Right renal cortex interstitium (tissue), 3 donors: ENCODE data around the gene RUNX2. TPM values are rescaled to one million over a fixed set of nuclear protein-coding genes. Genes with fewer than 3 reads are reported as not detected.

Source experiments
- DNase-seq, 3 donors: peaks; one replicate each; pipeline ENCODE4 v3.0.0-alpha.2; 2013; ENCODE audit warnings: low read depth in 3 of 3, low spot score in 2 of 3
- polyA plus RNA-seq, 3 donors: library from polyadenylated mRNA; unstranded; fragments of 120-200 nt; gene quantifications; one replicate each; pipeline ENCODE4 v1.2.1, GENCODE V29; 2013; ENCODE audit not compliant: insufficient read length in 3 of 3

RUNX2 gene
- polyA plus RNA-seq, 3 donors, result 2.0 to 3.1 (median 2.4) TPM

- DNase-seq, result no peak
Measured at GRCh38 chr6:45608252-45608913, 280.3 kb downstream of the RUNX2 start.

- DNase-seq, result no peak
Measured at GRCh38 chr6:45609141-45609638, 281.1 kb downstream of the RUNX2 start.

- DNase-seq, result no peak
Measured at GRCh38 chr6:45610374-45610773, 282.2 kb downstream of the RUNX2 start.

- no peak for DNase-seq
Measured at GRCh38 chr6:45610832-45611231, 282.7 kb downstream of the RUNX2 start.

- no peak for DNase-seq
Measured at GRCh38 chr6:45611491-45611890, 283.4 kb downstream of the RUNX2 start.

GRCh38 chr6:45613656-45614055, 285.5 kb downstream of the RUNX2 start:
- no peak for DNase-seq

- DNase-seq, result no peak
Measured at GRCh38 chr6:45614488-45615285, 286.6 kb downstream of the RUNX2 start.

- no peak for DNase-seq
Measured at GRCh38 chr6:45616209-45616608, 288.1 kb downstream of the RUNX2 start.

- DNase-seq, result no peak
Measured at GRCh38 chr6:45617441-45617840, 289.3 kb downstream of the RUNX2 start.

- no peak for DNase-seq
Measured at GRCh38 chr6:45618259-45618658, 290.1 kb downstream of the RUNX2 start.

- no peak for DNase-seq
Measured at GRCh38 chr6:45619211-45619760, 291.2 kb downstream of the RUNX2 start.

- no peak for DNase-seq
Measured at GRCh38 chr6:45619994-45620471, 291.9 kb downstream of the RUNX2 start.

GRCh38 chr6:45624228-45624627, 296.1 kb downstream of the RUNX2 start:
- DNase-seq, result no peak

- DNase-seq, result no peak
Measured at GRCh38 chr6:45625191-45625664, 297.1 kb downstream of the RUNX2 start.

- DNase-seq, result no peak
Measured at GRCh38 chr6:45626087-45626891, 298.2 kb downstream of the RUNX2 start.

GRCh38 chr6:45630314-45630713, 302.2 kb downstream of the RUNX2 start:
- DNase-seq, result no peak

GRCh38 chr6:45630801-45631200, 302.7 kb downstream of the RUNX2 start:
- no peak for DNase-seq

GRCh38 chr6:45631396-45631795, 303.3 kb downstream of the RUNX2 start:
- DNase-seq, result no peak

- no peak for DNase-seq
Measured at GRCh38 chr6:45633272-45633908, 305.3 kb downstream of the RUNX2 start.

- DNase-seq, result no peak
Measured at GRCh38 chr6:45634231-45634630, 306.1 kb downstream of the RUNX2 start.
